K562 (cell line): Measurements from ENCODE around the gene EPHA10. TPM values are rescaled to one million over a fixed set of nuclear protein-coding genes. Genes with fewer than 3 reads are reported as not detected.

Experiments used
- ATAC-seq: fragments of 200-7000 bp; cut with Tn5 transposase; 3 replicates; pipeline ENCODE4 v1.9.1; 2020; ENCODE audit warnings: moderate library complexity
- BruUV-seq: library from RNA; stranded (reverse); fragments of 400-500 nt; replicated peaks from 2 replicates; lab custom pipeline; 2021; lab: Mats Ljungman, UMichigan
- CTCF ChIA-PET: fragments of 300-600 bp; formaldehyde crosslinking; extraction: SDS; loops from one replicate; lab custom pipeline; 2021; ENCODE audit warnings: low intra/inter-chr PET ratio; lab: Yijun Ruan, JAX
- POLR2A ChIA-PET: fragments of 300-600, 350-650 bp; sonication (Branson Sonifier 250); formaldehyde crosslinking; extraction: SDS; loops from one replicate; lab custom pipeline; 2021; ENCODE audit warnings: antibody characterized with exemption, inconsistent platforms; lab: Yijun Ruan, JAX
- DNase-seq, 4 experiments: peaks; one replicate each; pipeline versions ENCODE4 v3.0.0 to v3.0.0-alpha.2; 2011 to 2018; ENCODE audit warnings: low spot score in 3 of 4, mixed read lengths in 3 of 4; ENCODE audit errors: extremely low read depth in 1 of 4
- FAIRE-seq: peaks from 2 replicates; lab custom pipeline; 2011; peaks lifted over from hg19 to GRCh38; lab: Jason Lieb, UNC
- H2AFZ ChIP-seq: 2 replicates; pipeline ENCODE4 v1.6.0; 2011; ENCODE audit warnings: low read depth, low read length, control low read depth, inconsistent platforms
- H3K27ac ChIP-seq: fragments of 200-600 bp; 3 replicates; pipeline ENCODE4 v1.8.0; 2011; ENCODE audit warnings: low read depth, mild to moderate bottlenecking, control low read depth, inconsistent platforms, low read length, moderate library complexity, mixed read lengths; ENCODE audit errors: extremely low read depth
- H3K27me3 ChIP-seq, 2 experiments: fragments of 300-600 bp in 1 of 2; 2 replicates in 1 of 2; 3 replicates in 1 of 2; pipeline versions ENCODE4 v1.6.0 to v1.8.0; 2011; ENCODE audit warnings: inconsistent platforms in 2 of 2, low read length in 2 of 2, mild to moderate bottlenecking in 1 of 2, mixed read lengths in 1 of 2, moderate library complexity in 1 of 2; ENCODE audit not compliant: control insufficient read depth in 2 of 2, insufficient read depth in 2 of 2
- H3K36me3 ChIP-seq: fragments of 300-600 bp; 3 replicates; pipeline ENCODE4 v1.8.0; 2011; ENCODE audit warnings: mild to moderate bottlenecking, low read length, inconsistent platforms; ENCODE audit not compliant: control insufficient read depth, insufficient read depth
- H3K4me1 ChIP-seq, 2 experiments: fragments of 200-600 bp in 1 of 2; replicated peaks in 1 of 2; 2 replicates in 1 of 2; 3 replicates in 1 of 2; pipeline versions ENCODE4 v1.5.1 to v1.8.0; 2011; ENCODE audit warnings: inconsistent platforms in 2 of 2, low read length in 2 of 2, mild to moderate bottlenecking in 1 of 2, mixed read lengths in 1 of 2, moderate library complexity in 1 of 2; ENCODE audit not compliant: control insufficient read depth in 2 of 2, insufficient read depth in 2 of 2
- H3K4me2 ChIP-seq: 2 replicates; pipeline ENCODE4 v1.6.1; 2011; ENCODE audit warnings: low read length, control low read depth, inconsistent platforms, mixed read lengths; ENCODE audit not compliant: insufficient read depth
- H3K4me3 ChIP-seq: fragments of 200-600 bp; sonication (generic), shearing (Covaris generic); 2 replicates; pipeline ENCODE4 v1.5.1; 2016; ENCODE audit warnings: control low read depth, inconsistent platforms
- H3K79me2 ChIP-seq: fragments of 200-600 bp; 3 replicates; pipeline ENCODE4 v1.8.0; 2011; ENCODE audit warnings: low read length, inconsistent platforms; ENCODE audit not compliant: control insufficient read depth, insufficient read depth
- H3K9ac ChIP-seq, 2 experiments: 2 replicates each; pipeline versions ENCODE4 v1.6.0 to v1.6.1; 2011; ENCODE audit warnings: low read depth in 2 of 2, low read length in 2 of 2, control low read depth in 1 of 2, inconsistent platforms in 1 of 2, mild to moderate bottlenecking in 1 of 2, mixed read lengths in 1 of 2; ENCODE audit not compliant: insufficient read depth in 1 of 2
- H3K9me1 ChIP-seq: one replicate; pipeline ENCODE4 v1.6.0; 2011; ENCODE audit warnings: inconsistent platforms, mild to moderate bottlenecking, low read length, moderate library complexity; ENCODE audit not compliant: control insufficient read depth, insufficient read depth
- H3K9me3 ChIP-seq: replicated peaks from 2 replicates; pipeline ENCODE4 v1.5.1; 2011; ENCODE audit warnings: low read depth, low read length, inconsistent platforms; ENCODE audit not compliant: control insufficient read depth, insufficient read depth
- H4K20me1 ChIP-seq: replicated peaks from 2 replicates; pipeline ENCODE4 v1.6.1; 2011; ENCODE audit warnings: low read length, inconsistent platforms, mixed read lengths; ENCODE audit not compliant: control insufficient read depth, insufficient read depth
- ARHGAP35 ChIP-seq: fragments of 450-650 bp; IDR thresholded peaks from 2 replicates; pipeline ENCODE4 v1.6.1; 2018; ENCODE audit not compliant: partially characterized antibody
- BMI1 ChIP-seq: fragments of 150-350 bp; IDR thresholded peaks from 2 replicates; pipeline ENCODE4 v1.6.1; 2014; ENCODE audit warnings: low read length
- ELF2 ChIP-seq: fragments of 250-450 bp; sonication (Bioruptor Pico); IDR thresholded peaks from 2 replicates; pipeline ENCODE4 v1.5.0; 2021; ENCODE audit warnings: mild to moderate bottlenecking
- EP400 ChIP-seq: fragments of 450-650 bp; IDR thresholded peaks from 2 replicates; pipeline ENCODE4 v1.6.1; 2017; ENCODE audit warnings: antibody characterized with exemption, mild to moderate bottlenecking, moderate library complexity
- ETV6 ChIP-seq, 3 experiments: fragments of 150-350 bp in 1 of 3; sonication (generic) in 1 of 3; formaldehyde crosslinking in 1 of 3; IDR thresholded peaks; 2 replicates each; pipeline versions ENCODE4 v1.6.1 to v1.8.0; 2014 to 2022; ENCODE audit warnings: borderline replicate concordance in 2 of 3, low read depth in 2 of 3, antibody characterized with exemption in 1 of 3, low read length in 1 of 3, mild to moderate bottlenecking in 1 of 3, missing genetic modification reagents in 1 of 3
- FOXK1 ChIP-seq: sonication (generic); formaldehyde crosslinking; IDR thresholded peaks from 2 replicates; pipeline ENCODE4 v1.8.0; 2022; ENCODE audit warnings: missing genetic modification reagents, mild to moderate bottlenecking, borderline replicate concordance
- HCFC1 ChIP-seq: IDR thresholded peaks from 2 replicates; pipeline ENCODE4 v1.6.1; 2012; ENCODE audit warnings: low read depth, low read length, improper control_type of control experiment
- MTF1 ChIP-seq: fragments of 250-450 bp; sonication (Bioruptor Pico); IDR thresholded peaks from 2 replicates; pipeline ENCODE4 v1.9.0; 2021; ENCODE audit warnings: moderate library complexity, mild to moderate bottlenecking, inconsistent platforms, borderline replicate concordance
- NR2F6 ChIP-seq: fragments of 450-650 bp; formaldehyde crosslinking; IDR thresholded peaks from 2 replicates; pipeline ENCODE4 v1.4.0; 2020; ENCODE audit warnings: mild to moderate bottlenecking
- RAD51 ChIP-seq: fragments of 450-650 bp; IDR thresholded peaks from 2 replicates; pipeline ENCODE4 v1.7.1; 2016; ENCODE audit warnings: low read depth, mild to moderate bottlenecking, borderline replicate concordance
- RBM25 ChIP-seq: fragments of 200-400 bp; formaldehyde crosslinking; IDR thresholded peaks from 2 replicates; pipeline ENCODE4 v1.6.1; 2018; ENCODE audit warnings: low read length, low read depth, moderate library complexity; ENCODE audit not compliant: severe bottlenecking
- SMARCA4 ChIP-seq: fragments of 450-650 bp; IDR thresholded peaks from 2 replicates; pipeline ENCODE4 v1.6.1; 2016
- SRSF1 ChIP-seq: fragments of 200-400 bp; formaldehyde crosslinking; IDR thresholded peaks from 2 replicates; pipeline ENCODE4 v1.6.1; 2017; ENCODE audit warnings: mild to moderate bottlenecking, low read depth, low read length, moderate library complexity
- TCF3 ChIP-seq: sonication (generic); formaldehyde crosslinking; IDR thresholded peaks from 2 replicates; pipeline ENCODE4 v1.4.0; 2020; ENCODE audit warnings: mild to moderate bottlenecking, missing genetic modification reagents
- TEAD1 ChIP-seq, 2 experiments: fragments of 450-650 bp in 1 of 2; sonication (generic) in 1 of 2; formaldehyde crosslinking; IDR thresholded peaks; 2 replicates each; pipeline versions ENCODE4 v1.4.0 to v1.8.0; 2020 to 2022; ENCODE audit warnings: mild to moderate bottlenecking in 2 of 2, missing genetic modification reagents in 1 of 2
- TGIF2 ChIP-seq: sonication (generic); formaldehyde crosslinking; IDR thresholded peaks from 2 replicates; pipeline ENCODE4 v1.8.1; 2022; ENCODE audit warnings: mild to moderate bottlenecking, missing genetic modification reagents, moderate library complexity
- ZNF140 ChIP-seq: fragments of 250-450 bp; sonication (Bioruptor Pico); IDR thresholded peaks from 2 replicates; pipeline ENCODE4 v1.8.0; 2021; ENCODE audit warnings: moderate library complexity, mild to moderate bottlenecking, inconsistent platforms
- ZSCAN29 ChIP-seq: fragments of 450-650 bp; IDR thresholded peaks from 2 replicates; pipeline ENCODE4 v1.6.1; 2017
- WGBS: fragments of 100-300 bp; shearing (Covaris generic); methylation state at CpG from one replicate; pipeline ENCODE4 v1.1.6; 2016; ENCODE audit warnings: low coverage, mixed read lengths; ENCODE audit not compliant: insufficient coverage; ENCODE audit errors: missing lambda C conversion rate; 5-methylcytosine and 5-hydroxymethylcytosine counted together
- in situ Hi-C: fragments of 300-500 bp; cut with MboI; formaldehyde crosslinking; loops from 4 replicates; pipeline ENCODE4 v1.15.0; 2018; ENCODE audit warnings: inconsistent platforms, mixed read lengths
- intact Hi-C: fragments of 100-400 bp; cut with micrococcal nuclease; formaldehyde crosslinking; loops from 2 replicates; pipeline ENCODE4 v1.14.2; 2022
- polyA plus RNA-seq, 8 experiments: library from polyadenylated mRNA; depleted of rRNA in 4 of 8; stranded (reverse) in 5 of 8; unstranded in 3 of 8; fragments of >200 nt; fragmentation: Nextera tagmentation in 2 of 8; fragmentation: Illumina TruSeq in 1 of 8; extraction: Ambion mirVana in 2 of 8; extraction: Trizol in 1 of 8; gene quantifications; 2 replicates each; pipeline versions ENCODE4 v1.2.1 to v1.2.3, GENCODE V29; 2011 to 2014; ENCODE audit warnings: inconsistent platforms in 1 of 8, missing spikeins in 1 of 8
- total RNA-seq, 7 experiments: library from RNA; depleted of rRNA in 6 of 7; stranded (reverse); fragments of >200 nt in 6 of 7; fragmentation: Illumina TruSeq in 2 of 7; extraction: Trizol in 2 of 7; gene quantifications; 2 replicates each; pipeline versions ENCODE4 v1.2.1 to v1.2.3, GENCODE V29; 2011 to 2021; ENCODE audit warnings: low replicate concordance in 1 of 7
- TF ChIP-seq, protein P1 (sequence below): sonication (generic); formaldehyde crosslinking; IDR thresholded peaks from 2 replicates; pipeline ENCODE4 v1.8.1; 2023; ENCODE audit warnings: missing genetic modification reagents, mild to moderate bottlenecking, borderline replicate concordance

Gene EPHA10
- total and polyA plus RNA-seq, 9 of the 15 experiments (the other 6 are each of a cell fraction or from before 2014, with no cell fraction given): 0.03 TPM; not detected in 8

DNA sequence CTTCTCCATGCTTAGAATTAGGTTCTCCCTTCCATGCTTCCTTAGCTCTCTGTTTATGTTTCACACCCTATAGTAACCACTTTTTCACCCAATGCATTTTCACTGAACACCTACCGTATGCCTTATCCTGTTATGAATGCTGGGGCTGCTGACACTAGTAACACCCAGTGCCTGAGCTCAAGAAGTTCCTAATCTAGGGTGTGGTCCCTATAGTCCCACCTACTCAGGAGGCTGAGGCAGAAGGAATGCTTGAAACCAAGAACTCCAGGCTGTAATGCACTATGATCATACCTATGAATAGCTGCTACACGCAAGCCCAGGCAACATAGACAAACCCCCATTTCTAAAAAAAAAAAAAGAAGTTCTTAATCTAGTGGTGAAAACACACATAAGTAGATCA, 5.5 kb downstream of the EPHA10 start:
- ChIA-PET POLR2A (interaction anchor here (0.6 to 1.3 kb wide), 4 partner anchors 9 to 1571 kb away, joined by 3 to 4 read pairs (median 4); no protein-coding TSS in a partner anchor), CTCF (no interaction called here)
- Histone ChIP-seq H3K4me2 (no peak overlapping the region), H3K4me3 (no peak overlapping the region), H3K27ac (no peak overlapping the region; the same call in 2 of the 3 replicates), H3K9me3 (no peaks in the 10 kb centered on the region), H4K20me1 (peaks cover 12% of the 10 kb centered on the region), H2AFZ (no peak overlapping the region), H3K79me2 (no peaks in the 10 kb centered on the region), H3K27me3 (peaks cover 18 to 24% of the 10 kb centered on the region in 2 experiments), H3K36me3 (no peaks in the 10 kb centered on the region), H3K9me1 (no peaks in the 10 kb centered on the region), H3K4me1 (peaks cover 4 to 15% of the 10 kb centered on the region in 2 experiments; a peak in 3 of 5 replicates), H3K9ac (no peak overlapping the region)
- in situ Hi-C loops (no loop called here), intact Hi-C loops (no loop called here)
- WGBS: 2% methylated on average over 2 of the region's 2 CpGs
- no TSS peak for BruUV-seq
- DNase-seq (no peak), FAIRE-seq (no peak), ATAC-seq (no peak)
- TF ChIP-seq HCFC1 (no peak), RAD51 (no peak), SRSF1 (no peak), EP400 (no peak), BMI1 (no peak), ZSCAN29 (no peak), ETV6 (IDR thresholded peaks at IDR 0.05; ENCODE audit: borderline replicate concordance in 1 of 2, low read depth in 2 of 2, low read length in 1 of 2) (no peak), ETV6 (CRISPR knock-in tag; IDR thresholded peaks at IDR 0.05; ENCODE audit: borderline replicate concordance) (no peak), TCF3 (CRISPR knock-in tag) (no peak), FOXK1 (CRISPR knock-in tag) (no peak), MTF1 (CRISPR knock-in tag) (no peak), TGIF2 (CRISPR knock-in tag) (no peak), ELF2 (CRISPR knock-in tag) (no peak), RBM25 (no peak), NR2F6 (CRISPR knock-in tag) (no peak), ARHGAP35 (no peak), ZNF140 (CRISPR knock-in tag) (no peak), TEAD1 (CRISPR knock-in tag; IDR thresholded peaks at IDR 0.05) (no peak), SMARCA4 (no peak)
- TF ChIP-seq, protein P1, sequence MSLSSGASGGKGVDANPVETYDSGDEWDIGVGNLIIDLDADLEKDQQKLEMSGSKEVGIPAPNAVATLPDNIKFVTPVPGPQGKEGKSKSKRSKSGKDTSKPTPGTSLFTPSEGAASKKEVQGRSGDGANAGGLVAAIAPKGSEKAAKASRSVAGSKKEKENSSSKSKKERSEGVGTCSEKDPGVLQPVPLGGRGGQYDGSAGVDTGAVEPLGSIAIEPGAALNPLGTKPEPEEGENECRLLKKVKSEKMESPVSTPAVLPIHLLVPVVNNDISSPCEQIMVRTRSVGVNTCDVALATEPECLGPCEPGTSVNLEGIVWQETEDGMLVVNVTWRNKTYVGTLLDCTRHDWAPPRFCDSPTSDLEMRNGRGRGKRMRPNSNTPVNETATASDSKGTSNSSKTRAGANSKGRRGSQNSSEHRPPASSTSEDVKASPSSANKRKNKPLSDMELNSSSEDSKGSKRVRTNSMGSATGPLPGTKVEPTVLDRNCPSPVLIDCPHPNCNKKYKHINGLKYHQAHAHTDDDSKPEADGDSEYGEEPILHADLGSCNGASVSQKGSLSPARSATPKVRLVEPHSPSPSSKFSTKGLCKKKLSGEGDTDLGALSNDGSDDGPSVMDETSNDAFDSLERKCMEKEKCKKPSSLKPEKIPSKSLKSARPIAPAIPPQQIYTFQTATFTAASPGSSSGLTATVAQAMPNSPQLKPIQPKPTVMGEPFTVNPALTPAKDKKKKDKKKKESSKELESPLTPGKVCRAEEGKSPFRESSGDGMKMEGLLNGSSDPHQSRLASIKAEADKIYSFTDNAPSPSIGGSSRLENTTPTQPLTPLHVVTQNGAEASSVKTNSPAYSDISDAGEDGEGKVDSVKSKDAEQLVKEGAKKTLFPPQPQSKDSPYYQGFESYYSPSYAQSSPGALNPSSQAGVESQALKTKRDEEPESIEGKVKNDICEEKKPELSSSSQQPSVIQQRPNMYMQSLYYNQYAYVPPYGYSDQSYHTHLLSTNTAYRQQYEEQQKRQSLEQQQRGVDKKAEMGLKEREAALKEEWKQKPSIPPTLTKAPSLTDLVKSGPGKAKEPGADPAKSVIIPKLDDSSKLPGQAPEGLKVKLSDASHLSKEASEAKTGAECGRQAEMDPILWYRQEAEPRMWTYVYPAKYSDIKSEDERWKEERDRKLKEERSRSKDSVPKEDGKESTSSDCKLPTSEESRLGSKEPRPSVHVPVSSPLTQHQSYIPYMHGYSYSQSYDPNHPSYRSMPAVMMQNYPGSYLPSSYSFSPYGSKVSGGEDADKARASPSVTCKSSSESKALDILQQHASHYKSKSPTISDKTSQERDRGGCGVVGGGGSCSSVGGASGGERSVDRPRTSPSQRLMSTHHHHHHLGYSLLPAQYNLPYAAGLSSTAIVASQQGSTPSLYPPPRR: no peak
